Rectal smooth muscle tissue (tissue), 1 donor: ENCODE measurements around the gene FAM171A1.

ENCODE experiments used
- H3K27ac ChIP-seq: one replicate; pipeline ENCODE4 v1.7.0; 2013; ENCODE audit warnings: low read depth, low read length, inconsistent platforms
- H3K27me3 ChIP-seq: one replicate; pipeline ENCODE4 v1.7.0; 2013; ENCODE audit warnings: low read length; ENCODE audit not compliant: control insufficient read depth, insufficient read depth
- H3K36me3 ChIP-seq: one replicate; pipeline ENCODE4 v1.7.0; 2013; ENCODE audit warnings: low read length; ENCODE audit not compliant: control insufficient read depth, insufficient read depth
- H3K4me1 ChIP-seq: one replicate; pipeline ENCODE4 v1.7.0; 2013; ENCODE audit warnings: low read length; ENCODE audit not compliant: control insufficient read depth, insufficient read depth
- H3K4me3 ChIP-seq: one replicate; pipeline ENCODE4 v1.7.0; 2013; ENCODE audit warnings: low read length
- H3K9ac ChIP-seq: one replicate; pipeline ENCODE4 v1.7.0; 2013; ENCODE audit warnings: low read length

FAM171A1 gene

DNA sequence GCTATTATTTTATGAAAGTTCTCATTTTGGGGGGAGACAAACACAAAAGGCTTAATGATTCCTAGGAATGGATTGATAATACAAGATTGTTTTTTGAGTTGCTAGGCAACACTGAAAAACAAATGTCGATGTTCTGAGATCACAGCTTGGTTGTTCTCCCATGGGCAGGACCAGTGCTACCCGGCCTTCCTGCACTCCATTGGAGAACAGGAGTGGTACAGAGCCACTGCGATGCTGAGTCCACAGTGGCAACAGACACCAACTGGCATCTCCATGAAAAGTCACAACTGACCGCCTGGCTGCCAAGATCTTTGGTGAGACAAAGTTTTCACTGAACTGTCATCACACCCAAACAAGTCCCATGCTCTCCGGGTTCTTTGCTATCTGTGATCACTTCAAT lies 133.7 kb downstream of the FAM171A1 start:
- Histone ChIP-seq H3K9ac (no peak overlapping the region), H3K27ac (peak overlapping the region; percentile 40), H3K36me3 (no peaks in the 10 kb centered on the region)

DNA sequence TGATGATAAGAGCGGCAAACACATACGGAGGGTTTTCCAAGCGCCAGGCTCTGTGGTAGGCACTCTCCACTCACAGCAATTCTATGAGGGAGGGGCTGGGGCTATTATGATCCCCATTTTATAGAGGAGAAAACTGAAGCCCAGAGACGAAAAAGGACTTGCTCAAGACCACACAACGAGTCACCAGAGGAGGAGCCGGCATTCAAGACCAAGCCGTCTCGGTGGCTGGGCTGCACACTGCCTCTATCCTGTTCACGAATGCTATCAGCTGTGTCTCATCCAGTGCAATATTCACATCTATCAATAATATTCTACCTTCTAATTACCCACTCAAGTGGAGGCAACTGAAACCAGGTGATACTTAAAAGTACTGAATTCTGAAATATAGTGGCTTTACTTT lies 134.7 kb downstream of the FAM171A1 start:
- no peaks in the 10 kb centered on the region for H3K36me3 ChIP-seq
- peaks cover 9% of the 10 kb centered on the region for H3K4me1 ChIP-seq
- no peak overlapping the region for H3K4me3 ChIP-seq
- H3K9ac ChIP-seq = no peak overlapping the region
- no peak overlapping the region for H3K27ac ChIP-seq
- no peaks in the 10 kb centered on the region for H3K27me3 ChIP-seq

More for the DNA sequence above, 133.7 kb downstream of the FAM171A1 start:
- Histone ChIP-seq H3K4me1 (peaks cover 9% of the 10 kb centered on the region), H3K27me3 (no peaks in the 10 kb centered on the region), H3K4me3 (no peak overlapping the region)

DNA sequence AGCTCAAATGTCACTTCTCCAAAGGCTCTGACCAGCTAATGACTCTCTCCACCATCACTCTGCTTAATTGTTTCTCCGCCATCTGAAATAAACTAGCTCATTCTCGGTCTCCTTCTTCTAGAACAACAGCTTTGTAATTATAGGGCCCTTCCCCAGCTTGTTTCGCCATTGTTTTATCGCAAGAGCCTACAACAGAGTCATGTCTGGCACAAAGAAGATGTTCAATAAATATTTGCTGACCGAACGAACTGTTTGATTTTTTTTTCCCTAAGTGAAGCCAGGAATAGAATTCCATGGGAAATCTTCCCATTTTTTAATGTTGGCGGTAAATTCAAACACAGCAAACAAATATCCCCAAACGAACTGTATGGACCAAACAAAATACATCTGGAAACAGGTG lies 138.8 kb downstream of the FAM171A1 start:
- peaks cover 3% of the 10 kb centered on the region for H3K4me1 ChIP-seq
- H3K27ac ChIP-seq = no peak overlapping the region
- no peak overlapping the region for H3K9ac ChIP-seq
- H3K36me3 ChIP-seq = no peaks in the 10 kb centered on the region
- no peaks in the 10 kb centered on the region for H3K27me3 ChIP-seq
- H3K4me3 ChIP-seq = no peak overlapping the region

DNA sequence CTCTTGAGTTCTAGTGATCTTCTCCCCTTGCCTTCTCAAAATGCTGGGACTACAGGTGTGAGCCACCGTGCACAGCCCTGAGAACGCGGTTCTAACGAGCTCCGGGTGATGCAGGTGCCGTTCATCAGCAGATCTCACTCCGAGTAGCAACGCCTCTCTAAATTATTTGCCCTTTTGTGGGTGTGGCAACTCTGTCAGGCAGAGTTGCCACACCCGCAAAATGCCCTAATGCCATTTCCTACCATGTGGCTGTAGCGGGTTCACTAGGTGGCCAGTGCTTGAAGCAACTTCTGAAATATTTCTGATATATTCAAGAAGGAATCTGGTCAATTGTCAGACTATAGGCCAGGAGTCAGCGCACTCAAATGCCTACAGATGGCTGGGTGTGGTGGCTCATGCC lies 139.7 kb downstream of the FAM171A1 start:
- H3K4me1 ChIP-seq = no peaks in the 10 kb centered on the region
- no peaks in the 10 kb centered on the region for H3K36me3 ChIP-seq
- H3K27me3 ChIP-seq = no peaks in the 10 kb centered on the region
- H3K4me3 ChIP-seq = no peak overlapping the region
- H3K27ac ChIP-seq = no peak overlapping the region
- no peak overlapping the region for H3K9ac ChIP-seq

DNA sequence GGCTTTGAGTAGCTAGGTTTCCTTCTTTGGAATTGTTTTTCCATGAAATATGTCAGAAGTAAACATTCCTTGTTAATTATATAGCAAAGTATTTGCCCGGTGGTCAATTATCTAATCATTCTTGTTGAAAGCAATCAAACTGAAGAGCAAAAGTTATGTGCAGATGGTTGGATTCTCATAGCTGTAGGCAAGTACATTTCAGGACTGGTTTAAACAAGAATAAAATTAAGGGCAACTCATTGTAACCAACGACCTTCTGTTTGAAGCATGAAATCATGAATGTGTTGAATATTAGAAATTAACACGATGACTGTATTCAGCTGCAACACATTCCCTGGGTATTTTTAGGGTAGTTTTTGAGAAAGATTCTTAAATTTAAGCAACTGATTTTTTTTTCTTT lies 140.8 kb downstream of the FAM171A1 start:
- H3K4me1 ChIP-seq = no peaks in the 10 kb centered on the region
- H3K4me3 ChIP-seq = no peak overlapping the region
- H3K9ac ChIP-seq = no peak overlapping the region
- H3K27ac ChIP-seq = no peak overlapping the region
- H3K27me3 ChIP-seq = no peaks in the 10 kb centered on the region
- H3K36me3 ChIP-seq = no peaks in the 10 kb centered on the region

DNA sequence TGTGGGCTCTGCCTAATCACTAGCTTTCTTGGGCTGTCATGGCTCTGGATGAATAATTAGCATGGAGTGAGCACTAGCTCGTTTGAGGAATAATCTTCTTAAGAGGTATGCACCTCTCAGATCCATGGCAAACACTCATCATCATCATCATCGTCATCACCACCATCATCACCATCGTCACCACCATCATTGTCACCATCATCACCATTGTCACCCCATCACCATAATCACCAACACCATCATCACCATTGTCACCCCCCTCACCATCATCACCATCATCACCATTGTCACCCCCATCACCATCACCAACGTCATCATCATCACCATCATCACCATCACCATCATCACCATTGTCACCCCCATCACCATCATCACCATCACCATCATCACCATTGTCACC lies 141.8 kb downstream of the FAM171A1 start:
- Histone ChIP-seq H3K27me3 (no peaks in the 10 kb centered on the region), H3K4me1 (no peaks in the 10 kb centered on the region), H3K36me3 (no peaks in the 10 kb centered on the region), H3K9ac (no peak overlapping the region), H3K27ac (no peak overlapping the region), H3K4me3 (no peak overlapping the region)

DNA sequence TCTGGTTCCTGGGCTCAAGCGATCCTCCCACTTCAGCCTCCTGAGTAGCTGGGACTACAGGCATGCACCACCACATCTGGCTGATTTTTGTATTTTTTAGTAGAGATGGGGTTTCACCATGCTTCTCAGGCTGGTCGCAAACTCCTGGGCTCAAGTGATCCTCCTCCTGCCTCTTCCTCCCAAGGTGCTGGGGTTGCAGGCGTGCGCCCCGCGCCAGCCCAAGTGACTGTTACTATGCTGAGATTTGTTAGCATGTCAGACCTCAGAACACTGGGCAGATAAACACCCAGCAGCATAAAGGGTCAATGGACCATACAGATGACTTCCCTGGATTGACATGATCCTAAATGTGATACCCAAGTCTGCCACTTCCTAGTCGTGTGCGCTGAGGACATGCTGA lies 142.7 kb downstream of the FAM171A1 start:
- no peak overlapping the region for H3K9ac ChIP-seq
- no peaks in the 10 kb centered on the region for H3K36me3 ChIP-seq

DNA sequence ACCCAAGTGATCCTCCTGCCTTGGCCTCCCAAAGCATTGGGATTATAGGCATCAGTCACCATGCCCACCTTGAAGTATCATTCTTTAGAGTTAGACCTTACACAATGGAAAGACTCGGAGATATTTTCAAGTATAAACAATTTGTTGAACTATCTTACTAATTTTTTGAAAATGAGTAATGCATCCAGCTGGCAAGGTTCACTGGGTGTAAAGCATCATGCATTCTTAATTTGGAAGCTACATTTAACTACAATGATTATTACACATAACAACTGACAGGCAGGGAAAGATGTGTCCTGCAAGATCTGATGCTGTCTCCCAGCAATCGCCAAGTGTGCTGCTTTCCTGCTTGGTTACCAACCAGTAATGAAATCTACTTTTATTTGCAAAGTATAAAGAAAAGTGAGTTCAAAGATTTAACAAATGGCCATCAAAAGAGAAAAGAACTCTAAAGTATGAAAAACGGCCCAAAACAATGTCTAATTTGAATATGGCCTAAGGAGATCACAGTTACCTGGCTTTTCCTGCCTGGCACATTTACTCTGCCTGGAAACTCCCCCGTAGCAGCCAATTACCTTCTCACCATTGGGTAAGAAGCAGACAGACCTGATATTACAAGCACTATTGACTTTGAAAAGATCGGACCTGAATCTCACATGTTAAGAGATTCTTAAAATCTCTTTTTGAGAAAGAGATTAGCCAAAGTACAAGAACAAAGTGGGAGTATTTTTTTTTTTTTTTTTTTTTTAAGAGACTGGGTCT lies 143.3 kb downstream of the FAM171A1 start:
- Histone ChIP-seq H3K27me3 (no peaks in the 10 kb centered on the region), H3K27ac (no peak overlapping the region), H3K9ac (no peak overlapping the region), H3K4me1 (no peaks in the 10 kb centered on the region), H3K4me3 (no peak overlapping the region), H3K36me3 (no peaks in the 10 kb centered on the region)

More for the DNA sequence above, 142.7 kb downstream of the FAM171A1 start:
- no peak overlapping the region for H3K27ac ChIP-seq
- no peaks in the 10 kb centered on the region for H3K27me3 ChIP-seq
- H3K4me3 ChIP-seq = no peak overlapping the region
- no peaks in the 10 kb centered on the region for H3K4me1 ChIP-seq

DNA sequence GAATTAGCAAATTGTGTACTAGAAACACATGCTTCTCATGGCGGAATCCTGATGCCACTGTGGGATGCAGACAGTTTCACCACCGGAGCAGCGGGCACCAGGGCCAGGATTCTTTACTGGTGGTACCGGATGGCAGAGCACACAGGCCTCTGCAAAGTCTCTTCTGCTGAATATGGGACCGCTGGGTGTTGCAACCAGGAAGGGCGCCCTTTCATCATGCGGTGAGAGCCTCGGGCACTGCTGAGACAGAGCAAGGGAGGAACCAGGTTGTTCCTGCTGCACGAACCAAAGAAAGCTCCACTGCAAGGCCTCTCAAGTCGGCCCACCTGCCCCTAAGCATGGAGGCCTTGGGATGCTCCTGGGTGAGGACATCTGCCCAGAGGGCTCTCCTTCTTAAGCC lies 145.6 kb downstream of the FAM171A1 start:
- H3K27me3 ChIP-seq = no peaks in the 10 kb centered on the region
- no peaks in the 10 kb centered on the region for H3K36me3 ChIP-seq
- no peak overlapping the region for H3K9ac ChIP-seq
- no peak overlapping the region for H3K4me3 ChIP-seq
- H3K27ac ChIP-seq = no peak overlapping the region
- no peaks in the 10 kb centered on the region for H3K4me1 ChIP-seq

DNA sequence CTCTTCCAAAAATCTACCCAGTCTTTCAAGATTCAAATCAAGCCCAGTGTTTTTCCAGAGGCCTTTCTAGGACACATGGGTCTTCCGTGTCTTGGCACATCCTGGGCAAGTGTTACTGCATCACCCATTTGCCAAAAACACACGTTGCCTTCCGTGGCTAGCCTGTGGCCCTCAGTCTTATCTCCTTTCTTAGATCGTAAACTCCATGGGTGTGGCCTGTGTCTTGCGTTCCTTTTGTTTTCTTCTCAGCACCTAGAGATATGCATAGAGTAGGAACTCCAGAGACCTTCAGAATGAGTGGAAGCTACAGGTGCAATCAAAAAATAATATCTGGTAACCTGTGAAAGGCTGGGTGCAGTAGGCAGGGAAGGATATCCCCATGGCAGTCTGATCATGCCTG lies 146.1 kb downstream of the FAM171A1 start:
- Histone ChIP-seq H3K27me3 (no peaks in the 10 kb centered on the region), H3K27ac (no peak overlapping the region), H3K9ac (no peak overlapping the region)

DNA sequence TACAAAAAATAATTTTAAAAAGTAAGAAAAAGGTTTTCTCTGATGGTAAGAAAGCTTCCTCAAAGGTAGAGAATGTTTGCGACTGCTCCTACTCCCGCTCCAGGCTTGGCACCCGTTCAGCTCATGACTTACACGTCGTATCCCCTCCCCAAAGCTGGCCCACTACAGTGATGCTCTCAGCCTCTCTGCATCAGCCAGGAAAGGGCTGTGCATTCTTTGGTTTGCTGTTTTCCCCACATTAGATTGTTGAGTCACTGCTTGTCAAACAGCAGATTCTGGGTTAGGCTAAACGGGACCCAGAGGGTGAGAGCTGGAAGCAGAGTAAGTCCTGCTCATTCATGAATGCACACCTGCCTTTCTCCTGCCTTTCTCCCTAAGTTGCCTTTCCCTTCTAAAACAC lies 147.9 kb downstream of the FAM171A1 start:
- Histone ChIP-seq H3K27ac (no peak overlapping the region), H3K27me3 (no peaks in the 10 kb centered on the region), H3K36me3 (no peaks in the 10 kb centered on the region), H3K4me1 (no peaks in the 10 kb centered on the region), H3K4me3 (no peak overlapping the region), H3K9ac (no peak overlapping the region)

More for the DNA sequence above, 146.1 kb downstream of the FAM171A1 start:
- Histone ChIP-seq H3K4me1 (no peaks in the 10 kb centered on the region), H3K36me3 (no peaks in the 10 kb centered on the region), H3K4me3 (no peak overlapping the region)

DNA sequence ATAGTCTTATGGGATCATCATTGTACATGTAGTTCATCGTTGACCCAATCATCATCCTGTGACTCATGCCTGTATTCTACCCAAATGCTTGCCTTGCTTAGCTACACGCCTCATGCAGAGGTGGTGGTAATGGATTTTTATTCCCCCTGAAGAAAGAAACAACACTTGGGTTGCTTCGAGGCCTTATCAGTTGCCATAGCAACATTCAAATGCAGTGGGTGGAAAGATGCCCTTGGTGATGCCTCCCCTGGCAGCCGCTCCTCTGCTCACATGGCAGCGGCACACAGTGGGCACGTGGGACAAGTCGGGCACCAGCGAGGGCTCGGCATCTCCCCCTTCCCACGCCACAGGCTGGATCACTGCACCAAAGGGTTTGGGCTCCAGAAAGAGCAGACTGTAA lies 148.6 kb downstream of the FAM171A1 start:
- Histone ChIP-seq H3K9ac (no peak overlapping the region), H3K27me3 (no peaks in the 10 kb centered on the region), H3K27ac (no peak overlapping the region), H3K4me3 (no peak overlapping the region), H3K4me1 (no peaks in the 10 kb centered on the region), H3K36me3 (no peaks in the 10 kb centered on the region)

DNA sequence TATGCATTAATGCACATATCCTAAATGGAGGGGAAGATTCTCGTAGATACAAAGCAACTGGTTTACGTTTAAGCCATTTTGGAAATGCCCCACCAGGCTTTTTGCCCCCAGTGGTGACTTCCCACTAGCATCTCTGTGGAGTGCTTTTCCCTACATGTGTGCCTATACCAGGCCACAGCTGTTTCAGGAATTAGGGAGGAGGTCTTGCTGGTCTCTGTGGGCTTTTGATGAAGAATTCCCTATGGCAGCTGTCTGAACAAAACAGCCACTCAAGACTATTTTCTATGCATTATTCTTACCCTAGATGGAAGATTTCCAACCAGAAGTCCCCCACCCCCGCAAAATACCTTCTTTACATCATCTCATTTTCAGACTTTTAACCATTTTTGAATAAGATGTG lies 150.6 kb downstream of the FAM171A1 start:
- Histone ChIP-seq H3K4me3 (no peak overlapping the region), H3K36me3 (no peaks in the 10 kb centered on the region), H3K4me1 (no peaks in the 10 kb centered on the region), H3K27ac (no peak overlapping the region), H3K27me3 (no peaks in the 10 kb centered on the region), H3K9ac (no peak overlapping the region)
